Lower lobe of right lung (tissue), 2 donors: ENCODE results near the gene KCNN3. TPM values are rescaled to one million over a fixed set of nuclear protein-coding genes. Genes with fewer than 3 reads are reported as not detected.

ENCODE experiments used
- ATAC-seq, 2 donors: fragments of 200-7000 bp; cut with Tn5 transposase; one replicate each; pipeline ENCODE4 v1.9.1; 2020 to 2022; ENCODE audit warnings: mild to moderate bottlenecking in 2 of 2, moderate library complexity in 2 of 2
- DNase-seq: peaks from one replicate; pipeline ENCODE4 v3.0.0-alpha.2; 2020
- H3K27ac ChIP-seq: fragments of 200-600 bp; one replicate; pipeline ENCODE4 v1.8.0; 2022
- H3K27me3 ChIP-seq: fragments of 200-600 bp; one replicate; pipeline ENCODE4 v1.8.0; 2022; ENCODE audit warnings: low read depth
- H3K36me3 ChIP-seq: fragments of 200-600 bp; one replicate; pipeline ENCODE4 v1.8.0; 2022; ENCODE audit warnings: mild to moderate bottlenecking
- H3K4me1 ChIP-seq: fragments of 200-600 bp; one replicate; pipeline ENCODE4 v1.8.0; 2022
- H3K4me3 ChIP-seq: fragments of 200-600 bp; one replicate; pipeline ENCODE4 v1.8.0; 2022; ENCODE audit warnings: mild to moderate bottlenecking
- H3K9me3 ChIP-seq: fragments of 200-600 bp; one replicate; pipeline ENCODE4 v1.8.0; 2022
- intact Hi-C: fragments of 100-400 bp; cut with DNase I; formaldehyde crosslinking; loops from one replicate; pipeline ENCODE4 v1.11.0; 2022
- total RNA-seq: library from RNA; stranded (reverse); fragmentation: NEBNext Ultra II Directional; extraction: Animal tissue kit (Norgen Biotek cat#: 25700); gene quantifications from one replicate; pipeline ENCODE4 v1.2.1, GENCODE V29; 2021
- TF ChIP-seq, protein P1 (sequence below): fragments of 200-600 bp; IDR thresholded peaks from one replicate; pipeline ENCODE4 v1.8.0; 2022; ENCODE audit warnings: antibody characterized with exemption, mild to moderate bottlenecking
- donor health status: DM: no; HTN: yes; CAD: no; lungs with severe emphysema.

The KCNN3 gene
- total RNA-seq, 1 donor from 2014 or later, result 4.4 TPM

- no peak for ATAC-seq
- Histone ChIP-seq H3K27me3 (no peaks in the 10 kb centered on the region), H3K27ac (no peak overlapping the region), H3K4me3 (no peak overlapping the region), H3K9me3 (no peaks in the 10 kb centered on the region), H3K4me1 (no peaks in the 10 kb centered on the region), H3K36me3 (no peaks in the 10 kb centered on the region)
- TF ChIP-seq, protein P1, sequence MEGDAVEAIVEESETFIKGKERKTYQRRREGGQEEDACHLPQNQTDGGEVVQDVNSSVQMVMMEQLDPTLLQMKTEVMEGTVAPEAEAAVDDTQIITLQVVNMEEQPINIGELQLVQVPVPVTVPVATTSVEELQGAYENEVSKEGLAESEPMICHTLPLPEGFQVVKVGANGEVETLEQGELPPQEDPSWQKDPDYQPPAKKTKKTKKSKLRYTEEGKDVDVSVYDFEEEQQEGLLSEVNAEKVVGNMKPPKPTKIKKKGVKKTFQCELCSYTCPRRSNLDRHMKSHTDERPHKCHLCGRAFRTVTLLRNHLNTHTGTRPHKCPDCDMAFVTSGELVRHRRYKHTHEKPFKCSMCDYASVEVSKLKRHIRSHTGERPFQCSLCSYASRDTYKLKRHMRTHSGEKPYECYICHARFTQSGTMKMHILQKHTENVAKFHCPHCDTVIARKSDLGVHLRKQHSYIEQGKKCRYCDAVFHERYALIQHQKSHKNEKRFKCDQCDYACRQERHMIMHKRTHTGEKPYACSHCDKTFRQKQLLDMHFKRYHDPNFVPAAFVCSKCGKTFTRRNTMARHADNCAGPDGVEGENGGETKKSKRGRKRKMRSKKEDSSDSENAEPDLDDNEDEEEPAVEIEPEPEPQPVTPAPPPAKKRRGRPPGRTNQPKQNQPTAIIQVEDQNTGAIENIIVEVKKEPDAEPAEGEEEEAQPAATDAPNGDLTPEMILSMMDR, result no peak
- intact Hi-C loops, result no loop called here
- DNase-seq, result no peak
Measured at GRCh38 chr1:154896771-154897286, 26.7 kb upstream of the KCNN3 start.

DNA sequence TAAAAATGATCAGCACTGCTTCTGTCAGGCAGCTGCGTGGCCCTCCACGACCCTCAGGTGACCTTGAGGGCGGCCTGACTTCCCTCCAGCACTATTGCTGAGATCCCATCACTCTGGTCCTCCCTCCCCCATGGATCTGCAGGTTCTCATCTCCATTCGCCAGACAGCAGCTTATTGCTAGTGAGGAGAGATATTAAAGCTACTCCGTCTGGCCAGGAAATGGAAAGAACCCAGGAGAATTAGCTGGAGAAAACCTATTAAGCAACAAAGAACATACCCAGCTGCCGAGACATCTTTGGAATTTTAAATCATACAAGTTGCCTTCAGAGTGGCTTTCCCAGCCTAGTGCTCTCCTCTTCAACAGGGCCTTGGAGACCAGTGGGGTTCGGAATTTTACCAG, 25.7 kb upstream of the KCNN3 start:
- intact Hi-C loops, result no loop called here
- no peak overlapping the region for H3K4me3 ChIP-seq
- no peaks in the 10 kb centered on the region for H3K9me3 ChIP-seq
- H3K27me3 ChIP-seq, result no peaks in the 10 kb centered on the region
- no peaks in the 10 kb centered on the region for H3K4me1 ChIP-seq
- no peaks in the 10 kb centered on the region for H3K36me3 ChIP-seq
- TF ChIP-seq, protein P1, result no peak
- DNase-seq, result no peak
- no peak for ATAC-seq
- no peak overlapping the region for H3K27ac ChIP-seq

DNA sequence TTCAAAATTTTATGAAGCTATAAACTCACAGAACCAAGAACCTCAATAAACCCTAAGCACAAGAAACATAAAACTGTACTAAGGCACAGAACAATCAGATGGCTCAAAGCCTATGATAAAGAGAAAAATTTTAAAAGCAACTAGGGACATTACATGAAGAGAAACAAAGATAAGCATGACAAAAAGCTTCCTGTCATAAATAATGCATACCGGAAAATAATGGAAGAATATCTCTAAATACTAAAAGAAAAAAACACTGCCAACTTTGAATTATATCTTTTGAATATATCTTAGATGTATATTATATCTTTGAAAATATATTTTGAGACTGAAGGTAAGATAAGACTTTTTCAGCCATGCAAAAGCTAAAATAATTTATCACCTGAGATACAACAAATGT, 21.4 kb upstream of the KCNN3 start:
- Histone ChIP-seq H3K4me1 (no peaks in the 10 kb centered on the region), H3K9me3 (no peaks in the 10 kb centered on the region), H3K36me3 (no peaks in the 10 kb centered on the region), H3K4me3 (no peak overlapping the region), H3K27ac (no peak overlapping the region), H3K27me3 (no peaks in the 10 kb centered on the region)
- no peak for ATAC-seq
- TF ChIP-seq, protein P1, result no peak
- no peak for DNase-seq
- intact Hi-C loops, result no loop called here

DNA sequence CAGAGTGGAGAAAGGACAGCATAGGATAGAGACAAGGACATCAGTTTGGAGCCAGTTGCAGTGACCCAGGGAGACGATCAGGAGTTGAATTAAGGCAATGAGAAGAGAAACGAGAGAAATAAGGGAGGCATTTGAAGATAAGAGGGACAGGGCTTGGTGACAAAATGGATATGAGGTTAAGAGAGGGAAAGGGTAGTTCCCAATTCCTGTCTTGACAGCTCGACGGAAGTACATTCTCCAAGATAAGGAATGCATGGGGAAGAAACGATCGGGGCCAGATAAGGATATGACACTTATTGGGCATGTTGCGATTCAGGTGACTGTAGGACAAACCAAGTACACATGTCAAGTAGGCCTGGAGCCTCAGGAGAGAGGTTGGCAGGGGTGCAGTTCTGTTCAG, 18.7 kb upstream of the KCNN3 start:
- intact Hi-C loops, result no loop called here
- TF ChIP-seq, protein P1, result no peak
- no peaks in the 10 kb centered on the region for H3K36me3 ChIP-seq
- H3K9me3 ChIP-seq, result no peaks in the 10 kb centered on the region
- H3K27ac ChIP-seq, result no peak overlapping the region
- no peak overlapping the region for H3K4me3 ChIP-seq
- DNase-seq (no peak), ATAC-seq (no peak)
- H3K4me1 ChIP-seq, result peaks cover 7% of the 10 kb centered on the region
- H3K27me3 ChIP-seq, result no peaks in the 10 kb centered on the region

DNA sequence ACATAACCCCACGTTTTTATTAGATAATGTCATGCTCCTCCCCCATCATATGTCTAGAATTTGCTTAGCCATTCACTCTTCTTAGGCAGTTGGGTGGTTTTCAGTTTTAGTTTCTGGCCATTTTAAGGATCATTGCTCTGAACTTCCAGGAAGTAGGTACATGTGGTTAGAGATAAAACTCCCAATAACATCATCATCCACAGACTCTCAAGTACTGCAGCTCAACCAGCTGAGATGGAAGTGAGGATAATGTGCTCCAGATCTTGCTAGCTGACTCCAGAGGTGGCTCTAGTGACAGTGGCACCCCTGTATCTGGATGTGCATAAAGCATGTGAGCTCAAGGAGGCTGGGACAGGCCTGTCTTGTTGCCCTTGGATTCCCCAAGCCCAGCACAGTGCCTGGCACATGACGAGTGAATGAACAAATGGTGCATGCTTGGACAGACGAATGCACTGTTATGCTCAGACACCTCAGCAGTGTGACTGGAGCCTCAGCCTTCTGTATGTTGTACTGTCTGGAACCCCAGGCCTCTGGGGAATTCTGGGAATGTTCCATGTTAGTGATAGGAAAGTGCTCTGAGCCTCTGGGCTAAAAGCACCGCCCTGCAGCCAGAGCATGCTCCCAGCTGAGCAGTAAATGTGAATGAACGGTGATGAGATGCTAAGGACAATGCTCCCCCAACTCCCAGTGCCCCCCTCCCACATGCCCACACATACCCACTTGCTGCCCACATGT, 16.4 kb upstream of the KCNN3 start:
- TF ChIP-seq, protein P1, result no peak

More for the DNA sequence above, 16.4 kb upstream of the KCNN3 start:
- intact Hi-C loops, result no loop called here
- peaks cover 8% of the 10 kb centered on the region for H3K4me1 ChIP-seq
- DNase-seq (no peak), ATAC-seq (no peak)
- H3K27ac ChIP-seq, result no peak overlapping the region
- no peaks in the 10 kb centered on the region for H3K27me3 ChIP-seq
- no peak overlapping the region for H3K4me3 ChIP-seq
- H3K36me3 ChIP-seq, result no peaks in the 10 kb centered on the region
- H3K9me3 ChIP-seq, result no peaks in the 10 kb centered on the region
